Astrocyte of the hippocampus (primary cell): ENCODE results near the gene USP20.
"Not testable (repeated sequence)": the region's sequence is repeated elsewhere in the genome, so short reads cannot be mapped to it uniquely, and the experiment has no call there.

Experiments used
- DNase-seq: peaks from one replicate; pipeline ENCODE4 v3.0.0; 2011; ENCODE audit warnings: low read depth, low spot score

The USP20 gene

DNA sequence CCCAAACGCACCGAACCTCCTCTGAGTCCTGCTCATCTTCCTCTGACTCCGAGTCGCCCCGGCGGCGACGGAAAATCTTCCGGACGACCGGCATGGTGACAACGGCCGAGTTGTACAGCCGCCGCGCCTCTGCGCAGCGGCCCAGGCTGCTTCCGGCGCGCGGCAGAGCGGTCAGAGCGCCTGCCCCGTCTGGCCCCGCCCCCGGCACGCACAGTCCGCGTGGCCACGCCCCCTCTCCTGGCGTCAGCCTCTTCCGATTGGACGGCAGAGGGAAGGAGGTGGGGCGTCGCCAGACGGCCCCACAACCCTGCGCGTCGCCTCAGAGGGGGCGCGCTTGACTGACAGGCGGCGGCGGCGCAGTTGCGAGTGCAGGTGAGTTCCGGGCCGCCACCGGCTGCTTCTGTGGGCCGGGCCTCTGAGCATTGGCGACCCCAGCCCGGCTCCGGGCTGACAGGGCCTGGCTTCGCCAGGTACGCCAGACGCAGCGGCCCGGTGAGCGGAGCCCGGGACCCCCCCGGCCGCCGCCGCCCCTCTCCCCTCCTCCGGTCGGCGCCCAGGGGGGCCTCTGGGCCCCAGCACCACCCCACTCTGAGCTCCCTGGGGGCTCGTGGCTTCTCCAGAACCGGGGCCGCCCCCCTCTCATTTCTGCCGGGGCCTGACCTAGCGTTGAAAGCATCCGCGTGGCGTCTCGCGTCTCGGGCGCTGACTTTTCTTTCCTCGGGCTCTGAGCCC lies at the start of gene USP20, which contains the start of gene C9orf78:
USP20 (plus strand) TSS at position 331 of the 732 bp plus-strand sequence. CDS start 17,098 bp downstream, outside the sequence.
C9orf78 (minus strand) TSS at position 148 of the 732 bp plus-strand sequence; CDS start at position 94, 54 bp downstream.
- DNase-seq: peak; percentile 99

GRCh38 chr9:129785866-129786265 lies 49.4 kb upstream of the USP20 start:
- DNase-seq: no peak

GRCh38 chr9:129786481-129786880 lies 48.8 kb upstream of the USP20 start:
- no peak for DNase-seq

GRCh38 chr9:129794549-129794948 lies 40.7 kb upstream of the USP20 start:
- no peak for DNase-seq

DNA sequence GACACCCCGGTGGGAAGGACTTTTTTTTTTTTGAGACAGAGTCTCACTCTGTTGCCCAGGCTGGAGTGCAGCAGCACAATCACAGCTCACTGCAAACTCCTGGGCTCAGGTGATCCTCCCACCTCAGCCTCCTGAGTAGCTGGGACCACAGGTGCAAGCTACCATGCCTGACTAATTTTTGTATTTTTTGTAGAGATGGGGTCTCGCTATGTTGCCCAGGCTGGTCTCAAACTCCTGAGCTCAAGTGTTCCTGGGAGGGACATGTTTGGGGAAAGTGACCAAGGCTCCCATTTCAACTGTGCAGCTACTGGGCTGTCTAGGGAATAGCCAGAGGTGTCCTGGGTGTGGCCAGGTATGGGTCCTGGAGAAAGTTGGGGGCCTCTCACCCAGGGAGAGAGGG lies 39.2 kb upstream of the USP20 start:
- DNase-seq: not testable (repeated sequence)

- no peak for DNase-seq
Observed at GRCh38 chr9:129798973-129799372, 36.3 kb upstream of the USP20 start.

- no peak for DNase-seq
Observed at GRCh38 chr9:129801504-129801903, 33.8 kb upstream of the USP20 start.

GRCh38 chr9:129802833-129803675 lies 32.2 kb upstream of the USP20 start, which contains the start of gene TOR1B:
TOR1B (plus strand) TSS chr9:129803184; CDS start chr9:129803213, 29 bp downstream.
- peak; percentile 97 for DNase-seq

DNA sequence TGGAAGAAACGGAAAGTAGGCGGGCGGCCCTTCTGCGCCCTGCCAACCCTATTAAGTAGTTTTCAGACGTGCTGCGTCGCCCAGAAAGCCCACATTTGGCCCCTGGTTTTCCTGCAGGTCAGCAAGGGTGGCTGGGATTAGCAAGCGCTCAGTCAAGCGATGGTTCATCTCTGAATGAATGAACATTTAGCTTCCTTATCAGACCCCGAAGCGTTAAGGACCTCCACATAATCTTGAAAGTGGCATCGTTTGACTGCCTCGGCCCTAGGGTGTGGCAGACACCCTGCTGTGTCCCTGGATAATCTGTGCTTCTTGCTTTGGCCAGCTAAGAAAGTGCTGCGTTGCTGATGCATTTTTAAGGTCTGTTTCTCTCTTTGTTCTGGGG lies 31.6 kb upstream of the USP20 start:
- DNase-seq: no peak

- DNase-seq: no peak
Observed at GRCh38 chr9:129806061-129806460, 29.2 kb upstream of the USP20 start.

GRCh38 chr9:129809346-129809745 lies 25.9 kb upstream of the USP20 start:
- no peak for DNase-seq

GRCh38 chr9:129810116-129810515 lies 25.1 kb upstream of the USP20 start:
- DNase-seq: no peak

DNA sequence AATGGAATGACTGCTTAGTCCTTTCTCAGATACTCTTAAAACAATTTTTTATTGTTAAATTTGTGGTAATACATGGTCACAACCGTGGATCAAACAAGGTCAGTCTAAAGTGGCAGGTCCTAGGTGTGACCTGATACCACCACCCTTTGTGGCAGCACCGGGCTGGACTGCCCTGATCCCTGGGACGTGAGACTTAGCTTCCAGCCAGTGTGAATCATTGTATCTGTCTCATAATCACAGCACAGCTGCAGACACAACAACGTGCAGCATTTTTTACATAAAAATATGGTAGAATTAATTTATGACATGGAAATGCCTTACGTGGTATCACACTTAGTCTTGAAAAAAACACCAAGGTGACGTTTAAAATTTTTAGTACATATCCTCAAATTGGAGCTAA lies 24.5 kb upstream of the USP20 start:
- no peak for DNase-seq

DNA sequence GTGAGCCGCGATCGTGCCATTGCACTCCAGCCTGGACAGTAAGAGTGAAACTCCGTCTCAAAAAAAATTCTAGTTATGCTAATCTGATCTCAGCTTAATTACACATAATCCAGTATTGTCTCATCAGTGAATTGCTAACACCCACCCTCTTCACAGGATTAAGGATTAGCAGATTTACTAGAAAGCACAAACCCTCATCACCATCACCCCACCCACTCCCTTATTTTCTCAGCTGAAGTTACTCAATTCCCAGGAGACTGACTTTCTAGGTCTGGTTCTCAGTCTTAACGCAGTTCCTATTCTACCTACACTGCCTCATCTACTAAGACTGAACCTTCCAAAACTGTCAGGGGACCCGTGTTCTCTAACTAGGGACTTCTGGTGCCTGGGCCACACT lies 23.3 kb upstream of the USP20 start:
- DNase-seq: no peak

- DNase-seq: no peak
Observed at GRCh38 chr9:129812385-129812784, 22.9 kb upstream of the USP20 start.

DNA sequence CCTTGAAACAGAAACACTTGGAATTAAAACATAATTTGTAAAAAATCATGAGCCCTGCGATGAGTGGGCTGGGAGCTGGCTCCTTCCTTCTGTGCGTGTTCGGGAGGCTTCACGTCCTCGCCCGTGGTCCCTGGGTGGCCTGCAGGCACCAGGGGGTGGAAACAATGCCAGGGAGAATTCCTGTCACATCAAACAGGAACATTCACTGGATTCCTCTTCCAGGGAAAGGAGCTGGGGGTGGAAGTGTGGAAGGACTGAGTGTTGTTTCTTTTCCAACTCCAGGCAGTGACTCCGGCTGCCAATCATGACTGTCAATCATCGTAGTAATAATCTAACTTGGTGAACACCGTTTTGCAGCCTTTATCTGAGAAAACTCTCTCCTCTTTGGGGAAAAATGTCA lies 21.6 kb upstream of the USP20 start:
- peak; percentile 44 for DNase-seq

DNA sequence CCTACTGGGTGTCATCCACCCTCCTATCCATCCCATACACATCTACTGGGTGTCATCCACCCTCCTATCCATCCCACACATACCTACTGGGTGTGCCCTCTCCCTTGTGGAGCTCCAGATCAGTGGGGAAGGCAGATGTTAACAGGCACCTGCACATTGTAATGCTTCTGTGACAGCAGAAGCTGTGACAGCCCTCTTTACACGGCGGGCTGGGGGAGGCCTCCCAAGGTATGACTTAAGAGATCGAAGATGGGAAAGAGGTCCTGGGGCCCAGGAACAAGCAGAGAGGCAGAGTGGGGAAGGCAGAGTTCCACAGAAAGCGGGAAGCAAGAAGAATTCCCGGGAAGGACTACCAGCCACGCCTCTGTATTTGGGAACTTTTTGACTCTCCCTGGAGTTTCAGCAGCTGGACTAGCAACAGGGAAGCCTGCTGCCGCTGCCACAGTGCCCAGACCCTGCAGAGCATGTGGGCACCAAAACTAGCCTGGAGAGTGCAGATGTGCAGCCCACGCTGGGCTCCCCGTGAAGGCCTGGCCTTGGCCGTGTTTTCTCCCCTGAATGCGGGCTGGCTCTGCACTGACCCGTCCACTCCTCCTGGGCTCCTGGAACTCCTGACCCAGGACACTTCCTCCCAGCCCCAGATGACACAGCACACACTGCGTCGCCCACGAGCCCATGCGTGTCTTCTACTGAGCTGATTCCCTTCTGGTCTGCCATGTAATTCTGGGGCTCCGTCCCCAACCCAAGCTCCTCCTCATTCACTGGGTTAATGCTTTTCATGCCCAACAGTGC lies 20.6 kb upstream of the USP20 start:
- no peak for DNase-seq

GRCh38 chr9:129815278-129815677 lies 20.0 kb upstream of the USP20 start:
- no peak for DNase-seq

DNA sequence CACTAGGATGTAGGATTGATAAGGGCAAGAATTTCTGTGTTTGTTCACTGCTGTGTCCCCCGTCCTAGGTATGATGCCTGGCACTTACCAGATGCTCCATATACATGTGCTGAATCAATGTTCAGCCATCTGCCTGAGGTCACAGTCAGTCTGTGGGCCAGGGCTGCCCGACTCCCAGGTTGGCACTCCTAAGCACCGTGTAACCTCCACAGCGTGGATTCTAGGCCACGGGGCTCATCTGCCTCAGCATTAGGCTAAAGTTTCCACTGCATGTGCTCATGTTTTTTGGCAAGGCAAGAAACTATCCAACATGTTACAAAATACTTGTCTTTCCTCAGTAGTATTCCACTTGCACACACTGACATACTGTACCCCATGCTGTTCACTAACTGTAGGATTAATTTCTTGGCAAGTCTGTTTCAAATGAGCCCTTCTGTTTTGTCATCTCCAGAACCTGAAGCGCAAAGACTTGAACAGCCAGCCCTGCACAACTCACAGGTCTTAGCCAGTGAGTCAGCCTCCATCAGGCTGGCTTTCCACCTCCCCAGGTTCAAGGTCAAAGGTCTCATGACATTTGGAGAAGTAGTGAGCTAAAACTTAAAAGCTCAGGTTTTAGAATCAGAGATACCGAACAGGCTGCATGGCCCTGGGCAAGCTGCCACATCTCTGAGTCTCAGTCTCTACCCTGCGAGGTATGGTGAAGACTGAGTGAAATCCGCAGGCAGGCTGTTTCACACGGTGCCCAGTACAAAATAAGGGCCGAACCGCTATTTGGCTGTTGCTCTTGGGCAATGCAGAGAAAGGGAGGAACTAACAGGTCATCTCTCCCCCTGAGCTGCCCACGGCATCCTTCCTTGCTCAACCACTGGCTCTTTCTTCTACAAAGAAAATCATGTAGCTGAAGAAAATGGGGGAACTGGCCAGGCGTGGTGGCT lies 18.5 kb upstream of the USP20 start:
- no peak for DNase-seq

- peak; percentile 54 for DNase-seq
Observed at GRCh38 chr9:129822898-129823541, 12.2 kb upstream of the USP20 start.
